Activated naive CD4-positive, alpha-beta T cell treated with anti-CD3 and anti-CD28 coated beads for 36 hours (primary cell): ENCODE results near the gene REEP5. TPM values are rescaled to one million over a fixed set of nuclear protein-coding genes. Genes with fewer than 3 reads are reported as not detected.
"Not testable (repeated sequence)": the region's sequence is repeated elsewhere in the genome, so short reads cannot be mapped to it uniquely, and the experiment has no call there.

Source experiments
- CTCF ChIA-PET: fragments of 350-600 bp; sonication (Branson Sonifier 250); formaldehyde crosslinking; loops from one replicate; lab custom pipeline; 2021; ENCODE audit warnings: antibody characterized with exemption; lab: Charles Lee
- DNase-seq: peaks from one replicate; pipeline ENCODE4 v3.0.0-alpha.2; 2020
- H3K27ac Mint-ChIP-seq: one replicate; pipeline ENCODE4 v1.8.0; 2021; ENCODE audit warnings: mild to moderate bottlenecking, mixed read lengths
- H3K27me3 Mint-ChIP-seq: one replicate; pipeline ENCODE4 v1.8.0; 2021; ENCODE audit warnings: low read depth, mixed read lengths
- H3K36me3 Mint-ChIP-seq: one replicate; pipeline ENCODE4 v1.8.0; 2021; ENCODE audit warnings: low read depth, mixed read lengths
- H3K4me1 Mint-ChIP-seq: one replicate; pipeline ENCODE4 v1.8.0; 2021; ENCODE audit warnings: low read depth, mixed read lengths
- H3K4me3 Mint-ChIP-seq: one replicate; pipeline ENCODE4 v1.8.0; 2021; ENCODE audit warnings: mild to moderate bottlenecking, moderate library complexity, mixed read lengths
- H3K9me3 Mint-ChIP-seq: one replicate; pipeline ENCODE4 v1.8.0; 2021; ENCODE audit warnings: mixed read lengths
- intact Hi-C: fragments of 100-400 bp; cut with micrococcal nuclease; formaldehyde crosslinking; loops from one replicate; pipeline ENCODE4 v1.15.1; 2023
- total RNA-seq, 2 experiments: library from RNA; stranded (reverse); gene quantifications; one replicate each; pipeline ENCODE4 v1.2.3, GENCODE V29; 2021

Gene REEP5
- 10 to 100 TPM; 18.3 to 18.8 TPM for total RNA-seq

DNA sequence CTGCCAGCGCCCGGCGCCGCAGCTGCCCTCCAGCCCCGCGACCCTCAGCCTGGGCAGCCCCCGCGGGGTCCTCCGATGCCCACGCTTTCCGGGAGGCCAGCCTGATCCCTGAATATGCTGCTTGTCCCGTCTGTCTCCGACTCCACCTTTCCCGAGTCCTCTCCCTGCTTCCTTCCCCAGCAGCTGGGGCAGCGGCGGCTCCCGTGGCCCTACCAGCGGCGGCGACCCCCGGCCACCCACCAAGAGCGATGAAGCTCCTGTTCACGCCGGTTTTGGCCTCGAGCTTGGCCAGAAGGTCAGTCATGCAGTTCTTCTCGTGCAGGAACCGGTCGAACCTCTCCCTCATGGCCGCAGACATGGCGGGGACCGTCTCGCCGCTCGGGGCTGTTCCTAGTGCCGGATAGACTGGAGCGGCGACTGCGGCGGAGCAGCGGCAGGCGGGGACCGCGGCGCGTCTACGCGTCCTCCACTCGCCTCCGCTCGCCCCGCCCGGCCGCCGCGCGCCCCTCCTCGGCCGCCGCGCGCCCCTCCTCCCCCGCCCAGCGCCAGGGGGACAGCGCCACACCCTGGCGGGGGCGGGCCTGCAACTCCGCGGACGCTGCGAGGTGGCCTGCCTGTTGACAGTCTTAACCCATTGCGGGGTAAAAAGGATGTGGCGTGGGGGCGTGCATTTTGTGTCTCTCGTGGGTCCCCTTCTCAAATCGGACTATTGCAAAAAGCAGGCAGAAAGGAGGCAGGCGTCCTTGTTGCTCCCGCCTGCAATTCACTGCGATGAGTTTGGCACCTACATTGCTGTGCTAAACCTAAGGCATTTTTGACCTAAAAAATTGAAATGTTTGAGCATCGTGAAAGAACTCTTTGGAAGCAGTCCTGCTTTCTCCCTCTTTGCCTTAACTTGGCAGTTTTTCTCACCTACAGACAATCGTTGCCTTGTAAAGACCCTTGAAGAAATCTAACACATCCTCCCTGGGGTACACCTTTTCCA, at the start of gene REEP5:
Gene REEP5, minus strand, starts transcription at position 395 of the 985 bp plus-strand sequence. Its CDS starts 37 bp downstream, at position 358.
- Mint-ChIP-seq H3K9me3 (no peaks in the 10 kb centered on the region), H3K4me1 (peaks cover 45% of the 10 kb centered on the region), H3K27ac (peak within 1 kb of the TSS; percentile 81), H3K36me3 (peaks cover 15% of the 10 kb centered on the region), H3K4me3 (peak within 1 kb of the TSS; percentile 90), H3K27me3 (no peaks in the 10 kb centered on the region)
- intact Hi-C loops = loop anchor here (1.0 to 10.0 kb wide), 11 partner anchors 42 to 760 kb away; partner anchors contain the start of genes DCP2, EPB41L4A and SRP19
- peak; percentile 76 for DNase-seq
- CTCF ChIA-PET = interaction anchor here (0.6 to 6.0 kb wide), 19 partner anchors 11 to 1585 kb away, joined by 3 to 27 read pairs (median 3); partner anchors contain the start of gene SRP19

DNA sequence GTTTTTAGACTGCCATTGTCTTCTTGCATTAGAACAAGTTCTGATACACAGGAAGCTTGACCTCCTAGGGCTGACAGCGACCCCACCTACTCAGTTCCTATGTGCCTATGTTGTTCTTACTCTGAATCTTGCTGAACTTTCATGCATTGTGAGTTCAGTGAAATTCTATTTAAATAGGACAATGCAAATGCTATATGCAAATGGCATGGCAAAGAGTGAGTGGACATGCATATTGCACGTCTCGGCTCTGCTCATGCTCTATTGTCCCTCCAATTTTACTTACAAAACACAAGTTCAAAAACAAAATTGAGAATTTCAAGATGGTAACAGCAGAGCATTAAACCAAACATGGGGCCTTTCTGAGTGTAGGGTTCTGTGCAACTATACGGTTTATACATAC, 49.2 kb upstream of the REEP5 start:
- CTCF ChIA-PET = interaction anchor here (0.6 kb wide), 1 partner anchor 15 kb away, joined by 5 read pairs; no protein-coding TSS in a partner anchor
- no peaks in the 10 kb centered on the region for H3K9me3 Mint-ChIP-seq
- peaks cover 16% of the 10 kb centered on the region for H3K4me1 Mint-ChIP-seq
- H3K4me3 Mint-ChIP-seq = no peak overlapping the region
- no peak for DNase-seq
- H3K27me3 Mint-ChIP-seq = no peaks in the 10 kb centered on the region
- intact Hi-C loops = loop anchor here (10.0 kb wide), 1 partner anchor 1736 kb away; no protein-coding TSS in a partner anchor
- H3K27ac Mint-ChIP-seq = no peak overlapping the region
- no peaks in the 10 kb centered on the region for H3K36me3 Mint-ChIP-seq

DNA sequence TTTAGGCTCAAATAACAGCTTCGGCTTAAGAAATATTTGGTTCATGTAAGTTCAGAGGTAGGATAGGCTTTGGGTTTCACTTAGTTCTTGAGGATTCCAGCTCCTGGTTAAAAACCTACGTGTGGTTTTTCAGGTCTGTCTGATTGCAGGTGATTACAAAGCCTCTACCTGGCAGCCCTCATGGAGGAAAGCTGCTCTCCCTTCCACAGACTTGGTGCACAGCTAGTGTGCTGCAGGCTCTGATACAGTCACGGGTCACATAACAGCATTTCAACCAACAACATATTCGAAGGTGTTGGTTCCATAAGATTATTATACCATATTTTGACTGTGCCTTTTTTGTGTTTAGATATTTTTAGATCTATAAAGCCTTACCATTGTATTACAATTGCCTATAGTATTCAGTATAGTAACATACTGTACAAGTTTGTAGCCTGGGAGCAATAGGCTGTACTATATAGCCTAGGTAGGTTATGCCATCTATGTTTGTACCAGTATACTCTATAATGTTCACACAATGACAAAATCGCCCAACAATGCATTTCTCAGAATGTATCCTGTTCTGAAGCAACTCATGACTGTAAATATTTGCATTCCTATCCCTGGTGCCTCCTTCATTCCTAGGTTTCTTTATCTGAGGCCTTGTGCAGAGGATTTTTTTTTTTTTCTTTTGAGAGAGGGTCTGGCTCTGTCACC, 46.5 kb upstream of the REEP5 start:
- CTCF ChIA-PET = interaction anchor here (0.9 to 4.6 kb wide), 3 partner anchors 48 to 276 kb away, joined by 3 to 27 read pairs (median 6); partner anchors contain the start of gene REEP5
- H3K27me3 Mint-ChIP-seq = no peaks in the 10 kb centered on the region
- H3K4me1 Mint-ChIP-seq = peaks cover 18% of the 10 kb centered on the region

DNA sequence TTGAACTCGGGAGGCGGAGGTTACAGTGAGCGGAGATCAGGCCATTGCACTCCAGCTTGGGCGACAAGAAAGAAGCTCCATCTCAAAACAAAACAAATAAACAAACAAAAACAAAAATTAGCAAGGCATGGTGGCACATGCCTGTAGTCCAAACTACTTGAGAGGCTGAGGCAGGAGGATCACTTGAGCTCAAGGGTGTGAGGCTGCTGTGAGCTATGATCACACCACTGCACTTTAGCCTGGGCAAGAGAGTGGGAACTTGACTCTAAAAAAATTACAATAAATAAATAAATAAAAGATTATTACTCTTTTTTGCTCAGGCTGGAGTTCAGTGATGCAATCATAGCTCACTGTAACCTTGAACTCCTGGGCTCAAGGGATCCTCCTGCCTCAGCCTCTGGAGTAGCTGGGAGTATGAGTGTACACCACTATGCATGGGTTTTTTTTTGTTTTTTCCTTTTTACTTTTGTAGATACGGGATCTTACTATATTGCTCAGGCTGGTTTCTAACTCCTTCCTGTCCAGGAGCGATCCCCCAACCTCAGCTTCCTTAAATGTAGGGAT, 45.6 kb upstream of the REEP5 start:
- CTCF ChIA-PET = interaction anchor here (0.6 to 4.6 kb wide), 5 partner anchors 8 to 61 kb away, joined by 3 to 27 read pairs (median 3); partner anchors contain the start of genes DCP2 and REEP5
- DNase-seq = no peak
- H3K27ac Mint-ChIP-seq = no peak overlapping the region
- intact Hi-C loops = no loop called here
- no peaks in the 10 kb centered on the region for H3K9me3 Mint-ChIP-seq
- H3K4me3 Mint-ChIP-seq = no peak overlapping the region
- H3K36me3 Mint-ChIP-seq = no peaks in the 10 kb centered on the region
- peaks cover 27% of the 10 kb centered on the region for H3K4me1 Mint-ChIP-seq
- H3K27me3 Mint-ChIP-seq = no peaks in the 10 kb centered on the region

More for the DNA sequence above, 46.5 kb upstream of the REEP5 start:
- H3K36me3 Mint-ChIP-seq = no peaks in the 10 kb centered on the region
- no peak overlapping the region for H3K4me3 Mint-ChIP-seq
- no peak overlapping the region for H3K27ac Mint-ChIP-seq
- no peak for DNase-seq
- intact Hi-C loops = no loop called here
- no peaks in the 10 kb centered on the region for H3K9me3 Mint-ChIP-seq

DNA sequence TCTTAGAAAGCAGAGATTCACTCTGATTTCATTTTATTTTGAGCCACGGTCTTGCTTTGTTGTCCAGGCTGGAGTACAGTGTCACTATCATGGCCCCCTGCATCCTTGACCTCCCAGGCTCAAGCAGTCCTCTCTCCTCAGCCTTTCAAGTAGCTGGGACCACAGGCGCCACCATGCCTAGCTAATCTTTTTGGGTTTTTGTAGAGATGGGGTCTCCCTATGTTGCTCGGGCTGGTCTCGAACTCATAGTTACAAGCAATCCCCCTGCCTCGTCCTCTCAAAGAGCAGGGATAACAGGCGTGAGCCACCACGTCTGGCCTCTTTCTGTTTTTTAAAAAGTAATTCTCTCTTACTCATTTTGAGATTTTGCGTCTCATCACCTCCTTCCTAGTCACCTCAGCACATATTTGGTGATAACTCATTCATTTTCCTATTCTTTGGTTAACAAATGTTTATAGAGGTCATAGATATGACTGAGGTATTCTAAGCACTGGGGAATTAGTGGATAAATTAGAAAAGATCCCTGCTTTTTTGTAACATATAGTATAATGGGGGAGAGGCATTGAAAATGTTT, 43.8 kb upstream of the REEP5 start:
- H3K4me3 Mint-ChIP-seq = no peak overlapping the region
- peak; percentile 11 for DNase-seq
- H3K36me3 Mint-ChIP-seq = no peaks in the 10 kb centered on the region
- H3K4me1 Mint-ChIP-seq = peaks cover 27% of the 10 kb centered on the region
- intact Hi-C loops = no loop called here
- CTCF ChIA-PET = interaction anchor here (0.7 to 4.6 kb wide), 6 partner anchors 8 to 277 kb away, joined by 3 to 27 read pairs (median 6); partner anchors contain the start of genes DCP2 and REEP5
- H3K9me3 Mint-ChIP-seq = no peaks in the 10 kb centered on the region
- H3K27me3 Mint-ChIP-seq = no peaks in the 10 kb centered on the region
- H3K27ac Mint-ChIP-seq = no peak overlapping the region

DNA sequence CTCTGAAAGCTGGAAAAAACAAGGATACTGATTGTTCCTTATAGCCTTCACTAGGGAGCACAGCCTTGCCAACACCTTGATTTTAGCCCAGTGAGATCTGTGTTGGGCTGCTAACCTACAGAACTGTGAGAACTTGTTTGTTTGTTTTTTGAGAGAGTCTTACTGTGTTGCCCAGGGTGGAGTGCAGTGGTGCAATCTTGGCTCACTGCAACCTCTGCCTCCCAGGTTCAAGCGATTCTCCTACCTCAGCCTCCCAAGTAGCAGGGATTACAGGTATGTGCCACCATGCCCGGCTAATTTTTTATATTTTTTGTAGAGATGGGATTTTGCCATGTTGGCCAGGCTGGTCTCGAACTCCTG, 41.3 kb upstream of the REEP5 start:
- not testable (repeated sequence) for H3K9me3 Mint-ChIP-seq

DNA sequence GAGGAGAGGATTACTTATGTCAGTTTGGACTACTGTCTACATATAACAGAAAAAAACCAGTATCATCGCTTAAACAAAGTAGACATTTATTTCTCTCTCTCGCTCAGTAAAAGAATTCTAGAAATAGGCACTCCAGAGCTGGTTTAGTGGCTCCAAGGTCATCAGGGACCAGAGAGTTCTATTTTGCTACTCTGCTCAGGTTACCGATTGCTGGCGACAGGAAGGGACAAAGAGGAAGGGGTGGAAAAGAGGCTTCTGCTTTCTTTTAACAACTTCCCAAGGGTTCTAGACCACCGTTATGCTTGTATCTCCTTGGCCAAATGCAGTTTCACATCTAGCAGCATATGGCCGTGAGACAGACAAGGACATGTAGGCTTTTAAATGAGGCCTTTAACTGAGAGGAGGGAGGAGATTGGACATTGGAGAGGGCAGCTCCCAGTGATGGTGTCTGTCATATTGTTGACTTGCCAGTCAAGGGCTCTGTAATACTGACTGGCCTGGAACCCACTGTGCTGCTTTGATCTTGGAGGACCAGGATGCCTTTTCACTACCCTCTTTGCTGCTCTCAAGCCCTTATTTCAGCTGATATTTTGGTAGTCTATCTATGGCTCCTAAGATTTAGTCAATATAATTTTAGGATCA, 39.0 kb upstream of the REEP5 start:
- no peaks in the 10 kb centered on the region for H3K27me3 Mint-ChIP-seq
- no peaks in the 10 kb centered on the region for H3K36me3 Mint-ChIP-seq
- H3K4me1 Mint-ChIP-seq = peaks cover 33% of the 10 kb centered on the region
- intact Hi-C loops = loop anchor here (5.0 kb wide), 2 partner anchors 254 to 799 kb away; no protein-coding TSS in a partner anchor
- no peak overlapping the region for H3K27ac Mint-ChIP-seq
- H3K9me3 Mint-ChIP-seq = no peaks in the 10 kb centered on the region
- CTCF ChIA-PET = interaction anchor here (0.5 to 1.3 kb wide), 5 partner anchors 29 to 1682 kb away, joined by 3 to 7 read pairs (median 3); partner anchors contain the start of gene REEP5
- no peak for DNase-seq
- H3K4me3 Mint-ChIP-seq = no peak overlapping the region

More for the DNA sequence above, 41.3 kb upstream of the REEP5 start:
- not testable (repeated sequence) for H3K4me3 Mint-ChIP-seq, DNase-seq, H3K27me3 Mint-ChIP-seq, H3K36me3 Mint-ChIP-seq
- intact Hi-C loops = loop anchor here (1.0 to 5.0 kb wide), 3 partner anchors 33 to 801 kb away; no protein-coding TSS in a partner anchor
- H3K4me1 Mint-ChIP-seq = peaks cover 33% of the 10 kb centered on the region
- H3K27ac Mint-ChIP-seq = peak overlapping the region; percentile 38
- CTCF ChIA-PET = interaction anchor here (0.8 to 1.5 kb wide), 4 partner anchors 13 to 412 kb away, joined by 3 to 4 read pairs (median 4); partner anchors contain the start of gene DCP2

DNA sequence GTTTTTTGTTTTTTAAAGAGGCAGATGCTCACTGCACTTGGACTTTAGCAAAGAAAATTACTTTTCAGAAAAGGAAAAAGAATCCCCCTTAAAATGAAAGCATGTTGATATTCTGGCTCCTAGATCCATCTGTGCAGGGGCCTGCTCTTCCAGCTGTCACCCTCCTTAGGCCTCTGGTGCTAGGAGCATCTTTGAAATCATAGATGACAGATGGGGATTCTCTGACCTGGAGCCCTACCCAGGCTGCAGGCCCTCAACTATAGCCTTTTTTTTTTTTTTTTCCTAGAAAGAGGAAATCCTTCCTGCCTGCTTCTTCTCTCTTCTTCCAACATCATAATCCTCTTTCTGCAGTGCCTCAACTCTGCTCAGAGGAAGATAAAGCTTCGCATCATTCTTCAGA, 38.3 kb upstream of the REEP5 start:
- Mint-ChIP-seq H3K27me3 (no peaks in the 10 kb centered on the region), H3K4me3 (no peak overlapping the region), H3K9me3 (no peaks in the 10 kb centered on the region), H3K27ac (no peak overlapping the region), H3K36me3 (no peaks in the 10 kb centered on the region), H3K4me1 (peaks cover 29% of the 10 kb centered on the region)
- intact Hi-C loops = loop anchor here (5.0 kb wide), 2 partner anchors 253 to 798 kb away; no protein-coding TSS in a partner anchor
- no peak for DNase-seq
- CTCF ChIA-PET = interaction anchor here (0.7 to 1.3 kb wide), 4 partner anchors 29 to 1681 kb away, joined by 3 to 7 read pairs (median 4); no protein-coding TSS in a partner anchor

DNA sequence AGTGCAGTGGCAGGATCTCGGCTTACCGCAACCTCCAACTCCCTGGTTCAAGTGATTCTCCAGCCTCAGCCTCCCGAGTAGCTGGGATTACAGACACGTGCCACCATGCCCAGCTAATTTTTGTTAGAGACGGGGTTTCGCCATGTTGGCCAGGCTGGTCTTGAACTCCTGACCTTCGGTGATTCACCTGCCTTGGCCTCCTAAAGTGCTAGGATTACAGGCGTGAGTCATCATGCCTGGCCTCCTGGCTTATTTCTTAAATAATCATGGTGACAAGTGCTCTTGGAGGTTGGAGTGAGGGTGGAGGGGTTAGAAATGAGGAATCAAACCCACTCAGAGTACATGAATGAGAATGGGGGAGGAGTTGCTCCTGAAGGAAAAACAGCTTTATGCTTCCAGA, 37.8 kb upstream of the REEP5 start:
- H3K4me1 Mint-ChIP-seq = peaks cover 27% of the 10 kb centered on the region
- H3K27me3 Mint-ChIP-seq, H3K9me3 Mint-ChIP-seq, DNase-seq, H3K36me3 Mint-ChIP-seq, H3K27ac Mint-ChIP-seq, H3K4me3 Mint-ChIP-seq: not testable (repeated sequence)
- CTCF ChIA-PET = interaction anchor here (1.1 kb wide), 1 partner anchor 202 kb away, joined by 4 read pairs; no protein-coding TSS in a partner anchor
- intact Hi-C loops = loop anchor here (5.0 kb wide), 2 partner anchors 253 to 798 kb away; no protein-coding TSS in a partner anchor

DNA sequence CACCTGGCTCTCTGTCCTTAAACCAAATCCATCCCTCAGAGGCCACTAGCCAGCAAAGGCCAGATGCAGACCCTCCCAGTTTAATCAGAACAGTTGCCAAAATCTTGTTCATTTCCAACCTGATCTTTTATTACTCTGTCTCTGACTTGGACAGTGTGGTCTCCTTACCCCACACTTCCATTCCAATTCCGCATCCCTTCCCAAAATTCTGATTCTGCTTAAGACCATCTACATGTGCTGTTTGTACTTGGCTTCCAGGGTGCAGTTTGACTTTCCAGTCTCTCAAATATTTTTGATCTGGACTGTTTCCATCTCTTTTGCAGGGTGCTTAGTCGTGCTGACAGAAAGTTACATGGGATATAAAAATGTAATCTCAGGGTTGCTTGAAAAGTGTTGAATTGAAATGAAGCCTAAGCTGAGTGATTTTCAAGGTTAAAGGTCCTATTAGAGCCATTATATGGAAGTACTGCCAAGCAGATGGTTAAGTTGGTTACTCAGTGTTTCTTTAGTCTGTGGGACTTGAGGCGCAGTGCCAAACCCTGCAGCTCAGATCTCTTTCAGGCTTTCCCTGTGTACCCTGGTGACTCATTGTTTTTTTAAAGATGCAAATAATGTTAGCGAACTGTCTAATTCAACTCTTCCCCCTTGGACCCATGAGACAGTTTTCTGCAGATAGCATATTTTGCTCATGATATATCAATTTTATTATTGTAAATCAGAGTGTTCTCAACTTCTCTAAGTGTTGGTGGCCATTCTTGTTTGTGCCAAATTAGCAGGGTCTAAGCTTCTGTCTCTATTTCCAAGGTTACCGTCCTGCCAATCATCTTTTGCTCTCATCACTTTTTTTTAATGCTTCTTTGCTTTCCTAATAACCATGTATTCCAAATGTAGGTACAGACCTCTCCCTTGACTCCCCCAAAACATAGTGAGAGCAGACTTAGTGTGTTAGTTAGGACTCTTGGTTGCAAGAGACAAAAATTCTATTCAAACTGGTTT, 36.4 kb upstream of the REEP5 start:
- CTCF ChIA-PET = interaction anchor here (0.8 kb wide), 1 partner anchor 24 kb away, joined by 3 read pairs; no protein-coding TSS in a partner anchor
- Mint-ChIP-seq H3K4me1 (peaks cover 20% of the 10 kb centered on the region), H3K27ac (no peak overlapping the region), H3K36me3 (no peaks in the 10 kb centered on the region), H3K4me3 (no peak overlapping the region), H3K27me3 (no peaks in the 10 kb centered on the region), H3K9me3 (no peaks in the 10 kb centered on the region)
- DNase-seq = peak; percentile 47
- intact Hi-C loops = no loop called here
